Stimulated activated memory B cell treated with anti-CD40 and anti-IgM and Interleukin-4, amounts not matched to agents 10 μg/mL and 1 μg/mL and 100 μg/mL, for 72 hours (primary cell): ENCODE measurements around the gene BAD.
A peak's percentile ranks its signal among the peaks of the same experiment; 100 is the strongest.

Experiments used
- ATAC-seq: fragments of 150-1000 bp; cut with Tn5 transposase; 2 replicates; pipeline ENCODE4 v1.10.0; 2021
- H3K27ac Mint-ChIP-seq: one replicate; pipeline ENCODE4 v1.8.0; 2022; ENCODE audit warnings: mild to moderate bottlenecking, mixed read lengths
- H3K27me3 Mint-ChIP-seq: one replicate; pipeline ENCODE4 v1.8.0; 2022; ENCODE audit warnings: mixed read lengths
- H3K36me3 Mint-ChIP-seq: one replicate; pipeline ENCODE4 v1.8.0; 2022; ENCODE audit warnings: mixed read lengths
- H3K4me1 Mint-ChIP-seq: one replicate; pipeline ENCODE4 v1.8.0; 2022; ENCODE audit warnings: mixed read lengths
- H3K4me3 Mint-ChIP-seq: one replicate; pipeline ENCODE4 v1.8.0; 2022; ENCODE audit warnings: mild to moderate bottlenecking, moderate library complexity, mixed read lengths
- H3K9me3 Mint-ChIP-seq: one replicate; pipeline ENCODE4 v1.8.0; 2022; ENCODE audit warnings: mixed read lengths

Gene BAD

GRCh38 chr11:64230985-64231365, 53.5 kb downstream of the BAD start:
- peaks cover 72% of the 10 kb centered on the region for H3K4me1 Mint-ChIP-seq
- H3K27ac Mint-ChIP-seq = peak overlapping the region; percentile 91
- H3K36me3 Mint-ChIP-seq = peaks cover 14% of the 10 kb centered on the region
- H3K4me3 Mint-ChIP-seq = peak overlapping the region; percentile 91
- no peaks in the 10 kb centered on the region for H3K9me3 Mint-ChIP-seq
- no peaks in the 10 kb centered on the region for H3K27me3 Mint-ChIP-seq
- no peak for ATAC-seq

GRCh38 chr11:64230171-64230984, 54.1 kb downstream of the BAD start, which contains the start of gene DNAJC4:
Gene DNAJC4 (plus strand): TSS chr11:64230548. CDS start chr11:64230855, 307 bp downstream.
- Mint-ChIP-seq H3K36me3 (peaks cover 11% of the 10 kb centered on the region), H3K9me3 (no peaks in the 10 kb centered on the region), H3K4me1 (peaks cover 68% of the 10 kb centered on the region), H3K27ac (peak within 1 kb of the TSS; percentile 91), H3K4me3 (peak within 1 kb of the TSS; percentile 91), H3K27me3 (no peaks in the 10 kb centered on the region)
- ATAC-seq = peak; percentile 72

GRCh38 chr11:64229744-64230170, 54.7 kb downstream of the BAD start:
- Mint-ChIP-seq H3K36me3 (peaks cover 5% of the 10 kb centered on the region), H3K9me3 (no peaks in the 10 kb centered on the region), H3K27ac (peak overlapping the region; percentile 91), H3K27me3 (no peaks in the 10 kb centered on the region), H3K4me3 (peak overlapping the region; percentile 91), H3K4me1 (peaks cover 68% of the 10 kb centered on the region)
- ATAC-seq = no peak

- ATAC-seq = no peak
- H3K4me3 Mint-ChIP-seq = peak overlapping the region; percentile 91
- H3K4me1 Mint-ChIP-seq = peaks cover 73% of the 10 kb centered on the region
- H3K36me3 Mint-ChIP-seq = peaks cover 5% of the 10 kb centered on the region
- no peaks in the 10 kb centered on the region for H3K9me3 Mint-ChIP-seq
- H3K27me3 Mint-ChIP-seq = no peaks in the 10 kb centered on the region
- peak overlapping the region; percentile 91 for H3K27ac Mint-ChIP-seq
Observed at GRCh38 chr11:64229090-64229743, 55.2 kb downstream of the BAD start.

GRCh38 chr11:64227405-64227956, 57.0 kb downstream of the BAD start:
- peaks cover 57% of the 10 kb centered on the region for H3K4me1 Mint-ChIP-seq
- ATAC-seq = no peak

GRCh38 chr11:64226507-64227051, 57.9 kb downstream of the BAD start:
- Mint-ChIP-seq H3K4me3 (peak overlapping the region; percentile 91), H3K36me3 (peaks cover 5% of the 10 kb centered on the region), H3K9me3 (no peaks in the 10 kb centered on the region), H3K27me3 (no peaks in the 10 kb centered on the region), H3K4me1 (peaks cover 48% of the 10 kb centered on the region), H3K27ac (peak overlapping the region; percentile 91)
- peak; percentile 68 for ATAC-seq

More at GRCh38 chr11:64227405-64227956, 57.0 kb downstream of the BAD start:
- H3K36me3 Mint-ChIP-seq = peaks cover 5% of the 10 kb centered on the region
- peak overlapping the region; percentile 91 for H3K4me3 Mint-ChIP-seq
- H3K27ac Mint-ChIP-seq = peak overlapping the region; percentile 91
- no peaks in the 10 kb centered on the region for H3K9me3 Mint-ChIP-seq
- H3K27me3 Mint-ChIP-seq = no peaks in the 10 kb centered on the region

GRCh38 chr11:64225608-64226506, 58.6 kb downstream of the BAD start, which contains the start of the genes NUDT22 and TRPT1:
Gene NUDT22 (plus strand): TSS chr11:64226274. CDS start chr11:64226653, 379 bp downstream.
Gene TRPT1 (minus strand): TSS chr11:64226186. CDS start chr11:64225860, 326 bp downstream.
- Mint-ChIP-seq H3K9me3 (no peaks in the 10 kb centered on the region), H3K36me3 (peaks cover 9% of the 10 kb centered on the region), H3K4me3 (peak within 1 kb of the TSS; percentile 91), H3K27ac (peak within 1 kb of the TSS; percentile 91), H3K4me1 (peaks cover 44% of the 10 kb centered on the region), H3K27me3 (no peaks in the 10 kb centered on the region)
- peak; percentile 79 for ATAC-seq

- Mint-ChIP-seq H3K9me3 (no peaks in the 10 kb centered on the region), H3K27me3 (no peaks in the 10 kb centered on the region), H3K36me3 (peaks cover 9% of the 10 kb centered on the region), H3K27ac (peak overlapping the region; percentile 91), H3K4me3 (peak overlapping the region; percentile 91), H3K4me1 (peaks cover 42% of the 10 kb centered on the region)
- no peak for ATAC-seq
Observed at GRCh38 chr11:64224891-64225607, 59.4 kb downstream of the BAD start.

GRCh38 chr11:64224151-64224890, 60.1 kb downstream of the BAD start:
- H3K27ac Mint-ChIP-seq = peak overlapping the region; percentile 91
- H3K27me3 Mint-ChIP-seq = no peaks in the 10 kb centered on the region
- H3K4me3 Mint-ChIP-seq = peak overlapping the region; percentile 91
- H3K36me3 Mint-ChIP-seq = peaks cover 10% of the 10 kb centered on the region
- no peaks in the 10 kb centered on the region for H3K9me3 Mint-ChIP-seq
- no peak for ATAC-seq
- H3K4me1 Mint-ChIP-seq = peaks cover 34% of the 10 kb centered on the region

- no peaks in the 10 kb centered on the region for H3K9me3 Mint-ChIP-seq
- H3K36me3 Mint-ChIP-seq = peaks cover 22% of the 10 kb centered on the region
- H3K27me3 Mint-ChIP-seq = no peaks in the 10 kb centered on the region
- ATAC-seq = no peak
- H3K4me1 Mint-ChIP-seq = peaks cover 34% of the 10 kb centered on the region
- H3K27ac Mint-ChIP-seq = no peak overlapping the region
- no peak overlapping the region for H3K4me3 Mint-ChIP-seq
Observed at GRCh38 chr11:64223001-64223651, 61.3 kb downstream of the BAD start.

- Mint-ChIP-seq H3K9me3 (no peaks in the 10 kb centered on the region), H3K27ac (no peak overlapping the region), H3K27me3 (no peaks in the 10 kb centered on the region), H3K4me3 (no peak overlapping the region), H3K36me3 (peaks cover 22% of the 10 kb centered on the region), H3K4me1 (peaks cover 29% of the 10 kb centered on the region)
- no peak for ATAC-seq
Observed at GRCh38 chr11:64222651-64223000, 61.8 kb downstream of the BAD start.

- Mint-ChIP-seq H3K27ac (no peak overlapping the region), H3K36me3 (peaks cover 23% of the 10 kb centered on the region), H3K27me3 (no peaks in the 10 kb centered on the region), H3K9me3 (no peaks in the 10 kb centered on the region), H3K4me3 (no peak overlapping the region), H3K4me1 (peaks cover 20% of the 10 kb centered on the region)
- ATAC-seq = no peak
Observed at GRCh38 chr11:64220798-64221197, 63.7 kb downstream of the BAD start.

GRCh38 chr11:64220271-64220670, 64.2 kb downstream of the BAD start:
- Mint-ChIP-seq H3K27ac (no peak overlapping the region), H3K36me3 (peaks cover 28% of the 10 kb centered on the region), H3K4me1 (peaks cover 19% of the 10 kb centered on the region), H3K4me3 (no peak overlapping the region), H3K27me3 (no peaks in the 10 kb centered on the region), H3K9me3 (no peaks in the 10 kb centered on the region)
- no peak for ATAC-seq
